ENCODE results near the gene FAM76B. TPM values are rescaled to one million over a fixed set of nuclear protein-coding genes. Genes with fewer than 3 reads are reported as not detected.

Gene FAM76B
- total and polyA plus RNA-seq, 9 of the 15 experiments (the other 6 are each of a cell fraction or from before 2014, with no cell fraction given), result 22.5 to 60.0 (median 35.0) TPM

DNA sequence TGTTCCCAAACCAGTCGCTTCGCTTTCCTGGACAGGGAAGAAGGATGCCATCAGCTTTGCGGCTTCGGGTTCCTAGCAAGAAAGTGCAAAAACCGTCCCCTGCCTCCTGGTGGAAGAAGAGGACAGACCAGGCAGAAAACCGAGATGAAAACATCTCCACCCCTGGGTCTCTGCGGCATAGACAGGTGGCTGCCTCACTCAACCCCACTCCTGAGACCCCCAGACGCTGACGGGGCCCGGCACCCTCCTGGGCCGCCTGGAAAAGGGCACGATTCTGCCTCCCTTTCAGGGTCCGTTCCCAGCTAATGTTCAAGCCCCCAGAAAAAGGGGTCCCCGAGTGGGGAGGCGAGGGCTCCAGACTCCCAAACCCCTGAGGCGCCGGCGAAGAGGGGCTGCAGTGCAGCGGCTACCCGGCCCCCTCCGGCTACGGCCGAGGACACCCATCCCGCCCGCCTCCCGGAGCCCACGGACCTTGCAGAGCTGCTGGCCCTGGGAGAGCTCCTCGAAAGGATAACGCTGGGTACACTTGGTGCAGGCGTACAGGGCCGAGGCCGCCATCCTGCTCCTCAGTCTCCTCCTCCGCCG lies 569 bp downstream of the FAM76B start (continued):
- TF ChIP-seq, protein P1, sequence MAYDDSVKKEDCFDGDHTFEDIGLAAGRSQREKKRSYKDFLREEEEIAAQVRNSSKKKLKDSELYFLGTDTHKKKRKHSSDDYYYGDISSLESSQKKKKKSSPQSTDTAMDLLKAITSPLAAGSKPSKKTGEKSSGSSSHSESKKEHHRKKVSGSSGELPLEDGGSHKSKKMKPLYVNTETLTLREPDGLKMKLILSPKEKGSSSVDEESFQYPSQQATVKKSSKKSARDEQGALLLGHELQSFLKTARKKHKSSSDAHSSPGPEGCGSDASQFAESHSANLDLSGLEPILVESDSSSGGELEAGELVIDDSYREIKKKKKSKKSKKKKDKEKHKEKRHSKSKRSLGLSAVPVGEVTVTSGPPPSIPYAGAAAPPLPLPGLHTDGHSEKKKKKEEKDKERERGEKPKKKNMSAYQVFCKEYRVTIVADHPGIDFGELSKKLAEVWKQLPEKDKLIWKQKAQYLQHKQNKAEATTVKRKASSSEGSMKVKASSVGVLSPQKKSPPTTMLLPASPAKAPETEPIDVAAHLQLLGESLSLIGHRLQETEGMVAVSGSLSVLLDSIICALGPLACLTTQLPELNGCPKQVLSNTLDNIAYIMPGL (CRISPR knock-in tag; IDR thresholded peaks at IDR 0.05), result 0 out of 2 replicates have a peak, but pooled peaks have one; percentile 6
- TF ChIP-seq ZNF444 (CRISPR knock-in tag; IDR thresholded peaks at IDR 0.05) (no peak), ZSCAN32 (CRISPR knock-in tag; IDR thresholded peaks at IDR 0.05) (no peak), KAT7 (CRISPR knock-in tag; IDR thresholded peaks at IDR 0.05; ENCODE audit: borderline replicate concordance) (no peak), HDAC3 (IDR thresholded peaks at IDR 0.05; ENCODE audit: borderline replicate concordance, partially characterized antibody) (no peak), HMGN3 (IDR thresholded peaks at IDR 0.05; ENCODE audit: borderline replicate concordance, extremely low read depth, insufficient read length, low read depth, low read length) (peak; percentile 17), CEBPB (tag; IDR thresholded peaks at IDR 0.05) (no peak), SP1 (CRISPR knock-in tag; IDR thresholded peaks at IDR 0.05) (no peak), SMAD3 (CRISPR knock-in tag; conservative IDR thresholded peaks at IDR 0.05) (no peak), ZNF431 (CRISPR knock-in tag; IDR thresholded peaks at IDR 0.05) (peak; percentile 19; the same call in 1 of the 2 replicates), C11orf30 (IDR thresholded peaks at IDR 0.05; ENCODE audit: low read depth) (no peak)
- TF ChIP-seq, protein P2, sequence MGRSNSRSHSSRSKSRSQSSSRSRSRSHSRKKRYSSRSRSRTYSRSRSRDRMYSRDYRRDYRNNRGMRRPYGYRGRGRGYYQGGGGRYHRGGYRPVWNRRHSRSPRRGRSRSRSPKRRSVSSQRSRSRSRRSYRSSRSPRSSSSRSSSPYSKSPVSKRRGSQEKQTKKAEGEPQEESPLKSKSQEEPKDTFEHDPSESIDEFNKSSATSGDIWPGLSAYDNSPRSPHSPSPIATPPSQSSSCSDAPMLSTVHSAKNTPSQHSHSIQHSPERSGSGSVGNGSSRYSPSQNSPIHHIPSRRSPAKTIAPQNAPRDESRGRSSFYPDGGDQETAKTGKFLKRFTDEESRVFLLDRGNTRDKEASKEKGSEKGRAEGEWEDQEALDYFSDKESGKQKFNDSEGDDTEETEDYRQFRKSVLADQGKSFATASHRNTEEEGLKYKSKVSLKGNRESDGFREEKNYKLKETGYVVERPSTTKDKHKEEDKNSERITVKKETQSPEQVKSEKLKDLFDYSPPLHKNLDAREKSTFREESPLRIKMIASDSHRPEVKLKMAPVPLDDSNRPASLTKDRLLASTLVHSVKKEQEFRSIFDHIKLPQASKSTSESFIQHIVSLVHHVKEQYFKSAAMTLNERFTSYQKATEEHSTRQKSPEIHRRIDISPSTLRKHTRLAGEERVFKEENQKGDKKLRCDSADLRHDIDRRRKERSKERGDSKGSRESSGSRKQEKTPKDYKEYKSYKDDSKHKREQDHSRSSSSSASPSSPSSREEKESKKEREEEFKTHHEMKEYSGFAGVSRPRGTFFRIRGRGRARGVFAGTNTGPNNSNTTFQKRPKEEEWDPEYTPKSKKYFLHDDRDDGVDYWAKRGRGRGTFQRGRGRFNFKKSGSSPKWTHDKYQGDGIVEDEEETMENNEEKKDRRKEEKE (IDR thresholded peaks at IDR 0.05; ENCODE audit: borderline replicate concordance in 1 of 2, control insufficient read depth in 1 of 2, low read depth in 2 of 2, low read length in 1 of 2), result no peak
- TF ChIP-seq, protein P3, sequence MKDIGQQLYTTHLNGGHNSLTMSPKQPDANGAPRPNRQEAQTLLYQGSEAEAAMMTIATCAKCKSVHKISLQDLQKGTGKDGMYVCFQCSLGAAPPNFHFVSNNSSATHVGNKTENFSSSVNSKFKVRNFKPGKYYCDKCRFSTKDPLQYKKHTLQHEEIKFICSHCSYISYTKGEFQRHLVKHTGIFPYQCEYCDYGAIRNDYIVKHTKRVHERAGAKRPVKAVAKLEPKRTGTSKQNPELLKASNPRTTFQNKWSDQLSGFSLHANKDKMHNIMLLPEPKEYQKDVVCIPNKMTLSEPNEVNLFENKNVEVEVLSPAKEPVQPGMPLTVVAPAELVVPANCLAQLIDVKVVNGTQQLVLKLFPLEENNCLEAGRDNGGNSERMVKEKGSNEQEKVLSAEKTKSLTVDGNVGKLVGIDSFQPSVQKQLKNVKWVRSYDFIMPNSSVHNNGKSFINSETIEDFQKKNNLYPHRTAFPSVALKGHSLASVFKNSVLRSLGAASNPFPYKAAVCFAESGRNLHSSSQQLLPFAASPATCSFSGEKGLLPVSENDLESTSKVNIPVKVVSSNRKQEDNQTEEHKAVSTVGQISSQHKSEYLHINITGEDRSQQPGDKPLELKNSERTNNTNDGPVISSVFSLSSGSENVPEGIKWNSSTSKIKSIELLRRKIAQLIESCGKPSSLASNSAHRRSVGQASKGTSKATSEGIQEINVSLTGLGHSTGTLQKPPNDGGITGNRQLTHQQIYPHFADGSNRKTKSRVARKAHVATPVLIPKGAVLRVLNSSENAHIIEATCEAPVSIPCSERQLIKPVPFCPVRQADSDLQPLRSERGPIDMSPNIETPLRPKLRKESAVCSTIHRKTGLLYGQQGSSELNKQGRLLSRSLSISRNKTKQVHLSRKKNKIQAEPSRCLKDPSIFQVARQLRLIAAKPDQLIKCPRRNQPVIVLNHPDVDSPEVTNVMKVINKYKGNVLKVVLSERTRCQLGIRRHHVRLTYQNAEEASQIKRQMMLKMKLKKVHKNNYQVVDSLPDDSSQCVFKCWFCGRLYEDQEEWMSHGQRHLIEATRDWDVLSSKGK (CRISPR knock-in tag; IDR thresholded peaks at IDR 0.05), result no peak
- TF ChIP-seq, protein P4, sequence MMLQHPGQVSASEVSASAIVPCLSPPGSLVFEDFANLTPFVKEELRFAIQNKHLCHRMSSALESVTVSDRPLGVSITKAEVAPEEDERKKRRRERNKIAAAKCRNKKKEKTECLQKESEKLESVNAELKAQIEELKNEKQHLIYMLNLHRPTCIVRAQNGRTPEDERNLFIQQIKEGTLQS (IDR thresholded peaks at IDR 0.05), result no peak
- TF ChIP-seq, protein P4 (CRISPR knock-in tag; conservative IDR thresholded peaks at IDR 0.05), result 0 out of 2 replicates have a peak, but pooled peaks have one; percentile 31
- TF ChIP-seq, protein P5, sequence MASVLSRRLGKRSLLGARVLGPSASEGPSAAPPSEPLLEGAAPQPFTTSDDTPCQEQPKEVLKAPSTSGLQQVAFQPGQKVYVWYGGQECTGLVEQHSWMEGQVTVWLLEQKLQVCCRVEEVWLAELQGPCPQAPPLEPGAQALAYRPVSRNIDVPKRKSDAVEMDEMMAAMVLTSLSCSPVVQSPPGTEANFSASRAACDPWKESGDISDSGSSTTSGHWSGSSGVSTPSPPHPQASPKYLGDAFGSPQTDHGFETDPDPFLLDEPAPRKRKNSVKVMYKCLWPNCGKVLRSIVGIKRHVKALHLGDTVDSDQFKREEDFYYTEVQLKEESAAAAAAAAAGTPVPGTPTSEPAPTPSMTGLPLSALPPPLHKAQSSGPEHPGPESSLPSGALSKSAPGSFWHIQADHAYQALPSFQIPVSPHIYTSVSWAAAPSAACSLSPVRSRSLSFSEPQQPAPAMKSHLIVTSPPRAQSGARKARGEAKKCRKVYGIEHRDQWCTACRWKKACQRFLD (CRISPR knock-in tag; IDR thresholded peaks at IDR 0.05), result peak; percentile 9; the same call in 1 of the 2 replicates

Measured in K562 (cell line).